OCI-M2 (cell line): ENCODE results near the gene TMEM150B.

ENCODE experiments used
- DNase-seq: peaks from one replicate; lab custom pipeline; 2025; ENCODE audit not compliant: unreplicated experiment; lab: John Stamatoyannopoulos, UW

TMEM150B gene

GRCh38 chr19:55308281-55308680 lies 16.9 kb downstream of the TMEM150B start:
- no peak for DNase-seq

GRCh38 chr19:55306712-55307111 lies 18.4 kb downstream of the TMEM150B start:
- DNase-seq: no peak

DNA sequence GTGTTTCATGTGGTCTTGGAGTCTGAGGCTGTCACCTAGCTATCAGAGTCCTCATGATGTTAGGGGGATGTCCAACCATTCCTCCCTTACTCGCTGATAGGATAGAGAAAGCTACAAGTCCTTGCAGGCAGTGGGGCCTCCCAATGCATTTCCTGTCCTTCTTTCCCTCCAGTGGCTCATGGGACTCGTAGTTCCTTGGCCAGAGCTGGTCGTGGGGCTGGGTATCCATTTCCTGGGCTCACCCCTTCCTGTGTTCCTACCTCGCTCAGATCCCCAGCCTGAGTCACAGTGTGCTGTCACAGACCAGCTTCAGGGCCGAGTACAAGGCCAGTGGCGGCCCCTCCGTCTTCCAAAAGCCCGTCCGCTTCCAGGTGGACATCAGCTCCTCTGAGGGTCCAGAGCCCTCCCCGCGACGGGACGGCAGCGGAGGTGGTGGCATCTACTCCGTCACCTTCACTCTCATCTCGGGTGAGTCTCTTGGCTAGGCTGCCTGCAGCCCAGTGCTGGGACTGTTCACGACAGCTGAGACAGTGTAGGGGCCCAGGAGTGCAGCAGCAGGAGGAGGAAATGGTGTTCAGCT lies 19.1 kb downstream of the TMEM150B start:
- no peak for DNase-seq

DNA sequence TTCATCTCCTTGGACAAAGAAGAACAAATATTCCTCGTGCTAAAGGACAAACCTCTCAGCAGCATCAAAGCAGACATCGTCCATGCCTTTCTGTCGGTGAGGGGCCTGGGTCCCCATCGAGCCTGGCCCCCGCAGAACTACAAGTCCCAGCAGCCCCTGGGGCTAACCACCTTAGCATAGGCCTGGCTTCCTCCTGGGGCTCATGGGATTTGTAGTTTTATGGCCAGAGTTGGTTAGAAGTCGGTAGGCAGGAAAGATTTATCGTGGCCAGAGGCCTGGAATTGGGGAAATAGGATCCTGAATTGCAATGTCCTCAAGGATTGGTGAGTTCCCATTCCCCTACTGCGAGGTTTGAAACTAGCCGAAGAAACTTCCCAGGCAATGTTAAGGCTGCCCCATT lies 19.6 kb downstream of the TMEM150B start:
- peak; percentile 10 for DNase-seq

DNA sequence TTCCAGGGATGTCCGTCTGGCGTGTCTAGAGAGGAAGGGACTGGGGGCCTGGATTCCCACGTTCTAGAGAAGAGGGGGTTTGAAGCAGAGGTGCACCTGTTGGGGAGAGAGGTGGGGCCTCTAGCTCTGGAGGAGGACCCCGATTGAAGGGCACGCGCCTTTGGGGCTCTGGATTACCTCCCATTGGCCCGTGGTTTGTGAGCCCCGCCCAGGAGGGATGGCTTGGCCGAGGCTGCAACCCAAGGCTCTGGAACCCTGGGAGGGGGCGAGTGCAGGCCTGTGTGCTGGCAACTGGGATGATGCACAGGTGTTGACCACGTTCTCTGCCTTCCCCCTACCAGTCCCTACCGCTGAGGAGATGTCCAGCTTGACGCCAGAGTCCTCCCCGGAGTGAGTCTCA lies 20.2 kb downstream of the TMEM150B start:
- no peak for DNase-seq

DNA sequence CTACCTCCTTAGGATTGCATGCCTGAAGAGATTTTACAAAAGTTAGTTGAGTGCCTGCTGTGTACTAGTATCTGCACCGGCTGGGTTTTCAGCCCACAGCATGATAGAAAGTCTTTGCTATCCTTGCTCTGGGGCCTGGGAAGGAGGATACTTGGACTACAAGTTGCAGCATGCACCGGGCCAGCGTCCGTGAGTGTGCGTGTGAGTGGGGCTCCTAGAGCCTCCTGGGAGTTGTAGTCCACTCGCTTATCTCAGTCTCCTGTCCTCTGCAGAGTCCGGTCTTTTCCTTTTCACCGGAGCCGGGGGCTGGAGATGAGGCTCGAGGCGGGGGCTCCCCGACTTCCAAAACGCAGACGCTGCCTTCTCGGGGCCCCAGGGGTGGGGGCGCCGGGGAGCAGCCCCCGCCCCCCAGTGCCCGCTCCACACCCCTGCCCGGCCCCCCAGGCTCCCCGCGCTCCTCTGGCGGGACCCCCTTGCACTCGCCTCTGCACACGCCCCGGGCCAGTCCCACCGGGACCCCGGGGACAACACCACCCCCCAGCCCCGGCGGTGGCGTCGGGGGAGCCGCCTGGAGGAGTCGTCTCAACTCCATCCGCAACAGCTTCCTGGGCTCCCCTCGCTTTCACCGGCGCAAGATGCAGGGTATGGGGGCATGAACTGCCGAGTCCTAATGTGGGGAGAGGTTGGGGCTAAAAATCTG lies 20.7 kb downstream of the TMEM150B start:
- DNase-seq: no peak

- no peak for DNase-seq
Measured at GRCh38 chr19:55303477-55303876, 21.7 kb downstream of the TMEM150B start.

- DNase-seq: no peak
Measured at GRCh38 chr19:55302318-55302703, 22.8 kb downstream of the TMEM150B start.

DNA sequence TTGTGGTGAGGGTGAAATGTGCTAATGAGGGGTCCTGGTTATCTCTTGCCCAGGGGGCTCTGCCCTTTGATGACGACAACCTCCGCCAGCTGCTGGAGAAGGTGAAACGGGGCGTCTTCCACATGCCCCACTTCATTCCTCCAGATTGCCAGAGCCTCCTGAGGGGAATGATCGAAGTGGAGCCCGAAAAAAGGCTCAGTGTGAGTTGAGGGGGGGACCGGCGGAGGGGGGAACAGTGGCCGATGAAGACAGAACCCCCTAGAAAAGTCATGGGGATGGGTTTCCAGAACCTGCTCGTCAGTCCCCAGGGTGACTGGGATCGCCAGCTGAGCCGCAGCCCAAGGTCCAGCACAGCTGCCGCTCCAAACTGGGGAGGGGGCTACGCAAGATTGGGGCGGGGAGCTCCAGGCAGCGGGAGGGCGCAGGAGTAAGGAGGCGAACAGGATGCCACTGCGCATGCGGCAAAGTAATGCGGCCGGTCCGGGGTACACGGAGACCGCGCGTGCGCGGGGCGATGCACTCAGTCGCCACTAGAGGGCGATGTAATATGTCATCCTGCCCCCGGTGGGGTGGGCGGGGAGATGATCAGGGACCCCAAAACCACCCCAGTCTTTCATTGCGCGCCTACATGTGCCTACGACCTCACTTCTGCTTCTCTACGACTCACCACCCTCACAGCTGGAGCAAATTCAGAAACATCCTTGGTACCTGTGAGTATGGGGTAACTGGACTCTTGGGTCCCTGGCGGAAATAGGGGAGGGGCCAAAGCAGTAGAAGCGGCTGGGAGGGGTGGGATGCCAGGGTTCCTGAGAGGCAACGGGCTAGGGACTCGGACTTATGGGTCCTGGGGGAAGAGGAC lies 23.5 kb downstream of the TMEM150B start:
- peak; percentile 94 for DNase-seq

- no peak for DNase-seq
Measured at GRCh38 chr19:55300886-55301458, 24.2 kb downstream of the TMEM150B start.

GRCh38 chr19:55299991-55300390 lies 25.1 kb downstream of the TMEM150B start:
- no peak for DNase-seq

DNA sequence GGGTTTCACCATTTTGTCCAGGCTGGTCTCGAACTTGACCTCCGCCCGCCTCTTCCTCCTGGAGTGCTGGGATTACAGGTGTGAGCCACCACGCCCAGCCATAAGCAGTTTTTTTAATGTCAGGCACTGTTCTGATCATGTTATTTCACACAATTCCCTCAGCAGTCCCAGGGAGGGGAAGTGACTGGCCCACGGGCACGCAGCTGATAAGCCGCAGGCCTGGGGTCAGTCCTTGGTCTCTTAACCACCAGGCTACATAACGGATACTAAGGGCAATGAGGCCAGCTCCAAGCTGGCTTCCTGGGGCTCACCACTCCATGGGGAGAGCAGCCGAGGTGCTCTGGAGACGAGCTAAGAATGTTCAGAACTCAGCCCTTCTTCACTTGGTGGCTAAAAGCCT lies 27.9 kb downstream of the TMEM150B start:
- no peak for DNase-seq

- DNase-seq: no peak
Measured at GRCh38 chr19:55289117-55289796, 35.9 kb downstream of the TMEM150B start.

- DNase-seq: no peak
Measured at GRCh38 chr19:55287361-55288079, 37.6 kb downstream of the TMEM150B start.

- DNase-seq: no peak
Measured at GRCh38 chr19:55285229-55285890, 39.8 kb downstream of the TMEM150B start.

DNA sequence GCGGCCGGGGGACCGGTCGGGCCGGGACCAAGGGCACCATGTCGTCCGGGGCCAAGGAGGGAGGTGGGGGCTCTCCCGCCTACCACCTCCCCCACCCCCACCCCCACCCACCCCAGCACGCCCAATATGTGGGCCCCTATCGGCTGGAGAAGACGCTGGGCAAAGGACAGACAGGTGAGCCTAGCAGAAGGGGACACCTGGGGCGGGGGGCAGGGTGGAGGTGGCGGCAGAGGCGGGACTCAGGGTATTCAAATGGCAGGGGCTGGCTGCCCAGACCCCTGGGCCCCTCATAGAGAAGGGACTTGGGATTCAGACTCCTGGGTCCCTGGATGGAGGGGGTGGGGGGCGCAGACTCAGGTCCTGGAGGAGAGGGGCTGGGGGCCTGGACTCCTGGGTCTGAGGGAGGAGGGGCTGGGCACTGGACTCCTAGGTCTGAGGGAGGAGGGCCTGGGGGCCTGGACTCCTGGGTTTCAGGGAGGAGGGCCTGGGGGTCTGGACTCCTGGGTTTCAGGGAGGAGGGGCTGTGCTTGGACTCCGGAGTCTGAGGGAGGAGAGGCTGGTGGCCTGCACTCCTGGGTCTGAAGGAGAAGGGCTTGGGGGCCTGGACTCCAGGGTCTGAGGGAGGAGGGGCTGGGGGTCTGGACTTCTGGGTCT lies 40.6 kb downstream of the TMEM150B start:
- no peak for DNase-seq

- no peak for DNase-seq
Measured at GRCh38 chr19:55283548-55284377, 41.4 kb downstream of the TMEM150B start, which contains the start of gene BRSK1. Gene BRSK1 (plus strand): TSS chr19:55283997. CDS start chr19:55284443, 446 bp downstream.
